ENCODE results near the gene GATA5.

GATA5 gene

DNA sequence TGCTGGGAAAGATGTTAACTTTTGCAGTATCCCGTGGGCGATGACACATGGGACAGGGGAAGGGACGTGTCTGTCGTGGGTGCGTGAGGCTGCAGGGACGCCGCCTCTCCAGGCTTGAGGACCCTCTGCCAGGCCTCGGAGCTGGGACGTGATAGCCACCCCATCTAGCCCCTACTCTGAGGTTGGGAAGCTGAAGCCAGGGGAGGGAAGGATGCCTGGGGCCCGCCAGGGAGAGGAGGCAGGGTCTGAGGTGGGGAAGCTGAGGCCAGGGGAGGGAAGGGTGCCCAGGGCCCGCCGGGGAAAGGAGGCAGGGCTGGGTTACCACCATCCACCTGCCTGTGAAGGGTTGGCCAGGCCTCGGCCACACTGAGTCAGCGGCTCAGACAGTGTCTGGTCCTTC, 38.2 kb upstream of the GATA5 start:
- Histone ChIP-seq H3K27me3 (ENCODE audit: control insufficient read depth in 3 of 3, insufficient read depth in 3 of 3, low read depth in 1 of 3, low read length in 3 of 3) (peaks cover 0 to 47% (median 0%) of the 10 kb centered on the region in 3 experiments), H3K14ac (ENCODE audit: low read length) (peak overlapping the region; percentile 32), H3K9me3 (replicated peaks in 1 of 2; ENCODE audit: control insufficient read depth in 2 of 2, insufficient read depth in 1 of 2, low read depth in 1 of 2, low read length in 2 of 2) (no peaks in the 10 kb centered on the region), H3K79me1 (ENCODE audit: low read depth, low read length) (no peaks in the 10 kb centered on the region), H3K23ac (ENCODE audit: low read depth, low read length, poor library complexity) (peak overlapping the region; percentile 67), H2BK120ac (ENCODE audit: low read depth, low read length) (no peak overlapping the region), H2AK5ac (ENCODE audit: low read depth, low read length) (peak overlapping the region; percentile 30), H3K36me3 (replicated peaks in 1 of 2; ENCODE audit: control insufficient read depth in 2 of 2, insufficient read depth in 2 of 2, low read length in 2 of 2) (no peaks in the 10 kb centered on the region), H3K4ac (ENCODE audit: low read length) (no peak overlapping the region), H2BK12ac (ENCODE audit: low read length) (no peak overlapping the region), H3K9ac (ENCODE audit: low read depth, low read length, poor library complexity) (peak overlapping the region; percentile 27), H3K4me1 (ENCODE audit: control insufficient read depth in 2 of 2, insufficient read depth in 1 of 2, low read depth in 1 of 2, low read length in 2 of 2) (peaks cover 0 to 8% of the 10 kb centered on the region in 2 donors), H3K27ac (replicated peaks; ENCODE audit: low read length) (no peak overlapping the region), H4K91ac (ENCODE audit: low read depth, low read length, poor library complexity) (no peak overlapping the region), H3K18ac (ENCODE audit: low read length) (peak overlapping the region; percentile 78), H2AFZ (ENCODE audit: low read length) (no peak overlapping the region), H2BK5ac (ENCODE audit: low read length) (no peak overlapping the region), H3K4me3 (ENCODE audit: low read length in 2 of 2) (peak overlapping the region in 1 of 2 donors; percentile 21), H3K4me2 (ENCODE audit: insufficient read depth, low read length, poor library complexity, severe bottlenecking) (no peak overlapping the region), H4K8ac (ENCODE audit: low read depth, low read length) (no peak overlapping the region), H2BK15ac (ENCODE audit: low read length) (peak overlapping the region; percentile 84)
- no peak for DNase-seq (ENCODE audit: low spot score)
- WGBS, 2 donors (ENCODE audit: extremely low coverage in 2 of 2, insufficient read length in 2 of 2, insufficient replicate concordance in 1 of 2), result no CpG with 5 or more reads among the region's 14 CpGs

GRCh38 chr20:62511915-62512610, 36.3 kb upstream of the GATA5 start:
- peak overlapping the region; percentile 10 for H3K23ac ChIP-seq (ENCODE audit: low read depth, low read length, poor library complexity)
- H3K14ac ChIP-seq (ENCODE audit: low read length), result peak overlapping the region; percentile 17
- H3K18ac ChIP-seq (ENCODE audit: low read length), result peak overlapping the region; percentile 65
- no peak overlapping the region for H3K27ac ChIP-seq (replicated peaks; ENCODE audit: low read length)
- no peaks in the 10 kb centered on the region for H3K9me3 ChIP-seq (replicated peaks in 1 of 2; ENCODE audit: control insufficient read depth in 2 of 2, insufficient read depth in 1 of 2, low read depth in 1 of 2, low read length in 2 of 2)
- peak overlapping the region; percentile 57 for H2BK5ac ChIP-seq (ENCODE audit: low read length)
- H3K79me1 ChIP-seq (ENCODE audit: low read depth, low read length), result peaks cover 2% of the 10 kb centered on the region
- no CpG with 5 or more reads among the region's 24 CpGs for WGBS, 2 donors (ENCODE audit: extremely low coverage in 2 of 2, insufficient read length in 2 of 2, insufficient replicate concordance in 1 of 2)
- H4K91ac ChIP-seq (ENCODE audit: low read depth, low read length, poor library complexity), result no peak overlapping the region
- H2AFZ ChIP-seq (ENCODE audit: low read length), result no peak overlapping the region
- no peaks in the 10 kb centered on the region for H3K36me3 ChIP-seq (replicated peaks in 1 of 2; ENCODE audit: control insufficient read depth in 2 of 2, insufficient read depth in 2 of 2, low read length in 2 of 2)
- H2AK5ac ChIP-seq (ENCODE audit: low read depth, low read length), result no peak overlapping the region
- H2BK120ac ChIP-seq (ENCODE audit: low read depth, low read length), result peak overlapping the region; percentile 61
- peaks cover 0 to 14% of the 10 kb centered on the region in 2 donors for H3K4me1 ChIP-seq (ENCODE audit: control insufficient read depth in 2 of 2, insufficient read depth in 1 of 2, low read depth in 1 of 2, low read length in 2 of 2)
- no peak overlapping the region for H3K4me3 ChIP-seq (ENCODE audit: low read length in 2 of 2)
- H4K8ac ChIP-seq (ENCODE audit: low read depth, low read length), result no peak overlapping the region
- peak overlapping the region; percentile 76 for H3K4ac ChIP-seq (ENCODE audit: low read length)
- H2BK12ac ChIP-seq (ENCODE audit: low read length), result peak overlapping the region; percentile 94
- peaks cover 0 to 47% (median 0%) of the 10 kb centered on the region in 3 experiments for H3K27me3 ChIP-seq (ENCODE audit: control insufficient read depth in 3 of 3, insufficient read depth in 3 of 3, low read depth in 1 of 3, low read length in 3 of 3)
- no peak overlapping the region for H3K9ac ChIP-seq (ENCODE audit: low read depth, low read length, poor library complexity)
- H2BK15ac ChIP-seq (ENCODE audit: low read length), result peak overlapping the region; percentile 49
- no peak overlapping the region for H3K4me2 ChIP-seq (ENCODE audit: insufficient read depth, low read length, poor library complexity, severe bottlenecking)
- no peak for DNase-seq (ENCODE audit: low spot score)

GRCh38 chr20:62511300-62511914, 35.6 kb upstream of the GATA5 start:
- Histone ChIP-seq H3K9me3 (replicated peaks in 1 of 2; ENCODE audit: control insufficient read depth in 2 of 2, insufficient read depth in 1 of 2, low read depth in 1 of 2, low read length in 2 of 2) (no peaks in the 10 kb centered on the region), H2BK5ac (ENCODE audit: low read length) (peak overlapping the region; percentile 57), H3K27ac (replicated peaks; ENCODE audit: low read length) (no peak overlapping the region), H2AFZ (ENCODE audit: low read length) (no peak overlapping the region), H3K79me1 (ENCODE audit: low read depth, low read length) (peaks cover 2% of the 10 kb centered on the region), H3K4ac (ENCODE audit: low read length) (peak overlapping the region; percentile 76), H3K14ac (ENCODE audit: low read length) (peak overlapping the region; percentile 44), H3K9ac (ENCODE audit: low read depth, low read length, poor library complexity) (peak overlapping the region; percentile 50), H2BK12ac (ENCODE audit: low read length) (peak overlapping the region; percentile 94), H3K27me3 (ENCODE audit: control insufficient read depth in 3 of 3, insufficient read depth in 3 of 3, low read depth in 1 of 3, low read length in 3 of 3) (peaks cover 0 to 43% (median 0%) of the 10 kb centered on the region in 3 experiments), H3K4me3 (ENCODE audit: low read length in 2 of 2) (no peak overlapping the region), H4K91ac (ENCODE audit: low read depth, low read length, poor library complexity) (no peak overlapping the region), H2BK120ac (ENCODE audit: low read depth, low read length) (peak overlapping the region; percentile 61), H3K4me1 (ENCODE audit: control insufficient read depth in 2 of 2, insufficient read depth in 1 of 2, low read depth in 1 of 2, low read length in 2 of 2) (peaks cover 0 to 14% of the 10 kb centered on the region in 2 donors), H4K8ac (ENCODE audit: low read depth, low read length) (no peak overlapping the region), H2BK15ac (ENCODE audit: low read length) (peak overlapping the region; percentile 49), H3K36me3 (replicated peaks in 1 of 2; ENCODE audit: control insufficient read depth in 2 of 2, insufficient read depth in 2 of 2, low read length in 2 of 2) (no peaks in the 10 kb centered on the region), H3K4me2 (ENCODE audit: insufficient read depth, low read length, poor library complexity, severe bottlenecking) (peak overlapping the region; percentile 11), H2AK5ac (ENCODE audit: low read depth, low read length) (peak overlapping the region; percentile 75), H3K18ac (ENCODE audit: low read length) (peak overlapping the region; percentile 65), H3K23ac (ENCODE audit: low read depth, low read length, poor library complexity) (peak overlapping the region; percentile 10)
- DNase-seq (ENCODE audit: low spot score), result no peak
- WGBS, 2 donors (ENCODE audit: extremely low coverage in 2 of 2, insufficient read length in 2 of 2, insufficient replicate concordance in 1 of 2), result no CpG with 5 or more reads among the region's 8 CpGs

DNA sequence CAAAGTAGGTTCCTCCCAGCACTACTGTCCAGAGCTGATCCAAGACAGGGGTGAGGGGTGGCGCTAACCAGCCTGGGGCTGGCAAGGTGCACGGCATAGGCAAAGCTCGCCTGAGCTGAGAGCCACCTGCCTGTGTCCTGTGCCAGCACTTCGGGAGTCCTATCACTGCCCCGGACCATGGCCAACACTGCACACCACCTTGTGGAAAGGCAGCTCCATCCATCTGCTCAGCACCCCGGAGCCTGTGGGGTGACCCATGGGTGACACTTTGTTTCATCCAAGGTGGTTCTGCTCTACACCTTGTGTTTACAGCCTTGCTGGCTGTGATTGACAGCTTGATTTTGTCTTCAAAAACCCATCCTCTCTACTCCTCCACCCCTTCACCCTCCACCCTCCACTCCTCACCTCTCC, 32.9 kb upstream of the GATA5 start:
- no peak overlapping the region for H2AK5ac ChIP-seq (ENCODE audit: low read depth, low read length)
- WGBS, 2 donors (ENCODE audit: extremely low coverage in 2 of 2, insufficient read length in 2 of 2, insufficient replicate concordance in 1 of 2), result no CpG with 5 or more reads among the region's 6 CpGs
- no peak overlapping the region for H3K4me2 ChIP-seq (ENCODE audit: insufficient read depth, low read length, poor library complexity, severe bottlenecking)
- H3K36me3 ChIP-seq (replicated peaks in 1 of 2; ENCODE audit: control insufficient read depth in 2 of 2, insufficient read depth in 2 of 2, low read length in 2 of 2), result no peaks in the 10 kb centered on the region
- H2BK12ac ChIP-seq (ENCODE audit: low read length), result no peak overlapping the region
- H3K27ac ChIP-seq (replicated peaks; ENCODE audit: low read length), result no peak overlapping the region
- no peak overlapping the region for H3K23ac ChIP-seq (ENCODE audit: low read depth, low read length, poor library complexity)
- peak overlapping the region; percentile 7 for H2BK15ac ChIP-seq (ENCODE audit: low read length)
- H2AFZ ChIP-seq (ENCODE audit: low read length), result no peak overlapping the region
- H2BK5ac ChIP-seq (ENCODE audit: low read length), result no peak overlapping the region
- H2BK120ac ChIP-seq (ENCODE audit: low read depth, low read length), result no peak overlapping the region
- H3K9me3 ChIP-seq (replicated peaks in 1 of 2; ENCODE audit: control insufficient read depth in 2 of 2, insufficient read depth in 1 of 2, low read depth in 1 of 2, low read length in 2 of 2), result peaks cover 0 to 2% of the 10 kb centered on the region in 2 donors
- H3K4me1 ChIP-seq (ENCODE audit: control insufficient read depth in 2 of 2, insufficient read depth in 1 of 2, low read depth in 1 of 2, low read length in 2 of 2), result peaks cover 0 to 14% of the 10 kb centered on the region in 2 donors
- H3K18ac ChIP-seq (ENCODE audit: low read length), result peak overlapping the region; percentile 48
- no peak overlapping the region for H4K91ac ChIP-seq (ENCODE audit: low read depth, low read length, poor library complexity)
- peaks cover 0 to 21% (median 0%) of the 10 kb centered on the region in 3 experiments for H3K27me3 ChIP-seq (ENCODE audit: control insufficient read depth in 3 of 3, insufficient read depth in 3 of 3, low read depth in 1 of 3, low read length in 3 of 3)
- no peak overlapping the region for H3K4me3 ChIP-seq (ENCODE audit: low read length in 2 of 2)
- H3K14ac ChIP-seq (ENCODE audit: low read length), result no peak overlapping the region
- no peak overlapping the region for H4K8ac ChIP-seq (ENCODE audit: low read depth, low read length)
- peaks cover 4% of the 10 kb centered on the region for H3K79me1 ChIP-seq (ENCODE audit: low read depth, low read length)
- peak overlapping the region; percentile 23 for H3K4ac ChIP-seq (ENCODE audit: low read length)
- no peak for DNase-seq (ENCODE audit: low spot score)
- no peak overlapping the region for H3K9ac ChIP-seq (ENCODE audit: low read depth, low read length, poor library complexity)
